ENCODE data around the gene RHOT2. TPM values are rescaled to one million over a fixed set of nuclear protein-coding genes. Genes with fewer than 3 reads are reported as not detected.

RHOT2 gene
- total RNA-seq, 1 experiment from 2014 or later = 42.7 TPM

DNA sequence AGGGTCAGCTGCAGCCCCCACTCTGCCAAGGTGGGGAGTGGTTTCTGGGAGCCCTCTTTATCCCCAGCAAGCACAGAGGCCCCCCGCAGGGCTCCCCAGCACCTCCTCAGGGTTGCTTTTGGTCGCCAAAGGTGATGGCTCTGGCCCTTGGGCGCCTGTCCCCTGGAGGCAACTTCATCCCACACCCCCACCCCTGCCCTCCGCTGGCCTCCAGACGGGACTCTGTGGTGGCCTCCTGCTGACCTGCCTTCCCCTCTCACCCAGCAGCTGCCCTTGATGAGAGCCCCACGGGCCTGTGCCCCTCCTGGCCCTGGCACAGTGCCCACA is 7.8 kb upstream of the RHOT2 start:
- in situ Hi-C loops (cut with HindIII; ENCODE audit: low pct_unique_long_range_greater_than_20kb, low sequenced_read_pairs) = no loop called here
- no peak for DNase-seq (ENCODE audit: low read depth, low spot score)

GRCh38 chr16:660459-661183 is 7.3 kb upstream of the RHOT2 start:
- DNase-seq (ENCODE audit: low read depth, low spot score) = peak; percentile 90
- in situ Hi-C loops (cut with HindIII; ENCODE audit: low pct_unique_long_range_greater_than_20kb, low sequenced_read_pairs) = no loop called here

DNA sequence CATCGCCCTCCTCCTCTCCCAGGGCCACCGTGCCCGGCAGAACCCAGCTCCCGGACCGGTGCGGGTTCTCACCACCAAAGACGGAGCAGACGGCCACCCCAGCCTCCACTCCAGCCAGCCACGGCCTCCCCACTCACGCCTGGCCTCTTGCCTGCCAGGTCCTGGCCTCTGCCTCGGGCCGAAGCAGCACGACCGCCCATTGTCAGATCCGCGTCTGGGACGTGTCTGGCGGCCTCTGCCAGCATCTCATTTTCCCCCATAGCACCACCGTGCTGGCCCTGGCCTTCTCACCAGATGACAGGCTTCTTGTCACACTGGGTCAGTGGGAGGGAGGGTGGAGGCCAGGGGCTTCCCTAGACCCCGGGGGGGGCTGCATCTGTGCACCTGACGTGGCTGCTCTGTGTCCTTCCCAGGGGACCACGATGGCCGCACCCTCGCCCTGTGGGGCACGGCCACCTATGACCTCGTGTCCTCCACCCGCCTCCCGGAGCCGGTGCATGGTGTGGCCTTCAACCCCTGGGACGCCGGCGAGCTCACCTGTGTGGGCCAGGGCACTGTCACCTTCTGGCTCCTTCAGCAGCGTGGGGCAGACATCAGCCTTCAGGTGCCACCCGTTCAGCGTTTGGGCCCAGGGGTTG is 6.6 kb upstream of the RHOT2 start:
- no peak for DNase-seq (ENCODE audit: low read depth, low spot score)
- in situ Hi-C loops (cut with HindIII; ENCODE audit: low pct_unique_long_range_greater_than_20kb, low sequenced_read_pairs) = no loop called here

GRCh38 chr16:662095-662494 is 5.8 kb upstream of the RHOT2 start:
- in situ Hi-C loops (cut with HindIII; ENCODE audit: low pct_unique_long_range_greater_than_20kb, low sequenced_read_pairs) = no loop called here
- DNase-seq (ENCODE audit: low read depth, low spot score) = no peak

- DNase-seq (ENCODE audit: low read depth, low spot score) = no peak
- in situ Hi-C loops (cut with HindIII; ENCODE audit: low pct_unique_long_range_greater_than_20kb, low sequenced_read_pairs) = no loop called here
Observed at GRCh38 chr16:662597-662996, 5.3 kb upstream of the RHOT2 start.

DNA sequence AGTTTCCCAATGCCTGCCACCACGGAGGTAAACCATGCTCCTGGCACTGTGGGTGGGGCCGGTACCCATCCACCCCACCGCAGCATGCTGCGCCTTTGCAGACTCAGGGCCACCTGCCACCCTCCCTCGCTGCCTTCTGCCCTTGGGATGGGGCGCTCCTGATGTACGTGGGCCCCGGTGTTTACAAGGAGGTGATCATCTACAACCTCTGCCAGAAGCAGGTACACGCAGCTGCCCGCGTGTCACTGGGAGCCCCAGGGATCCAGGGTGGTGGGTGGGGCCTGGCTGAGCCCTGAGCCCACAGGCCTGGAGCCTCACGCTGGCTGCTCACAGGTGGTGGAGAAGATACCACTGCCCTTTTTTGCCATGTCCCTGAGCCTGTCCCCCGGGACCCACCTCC is 1.4 kb upstream of the RHOT2 start:
- in situ Hi-C loops (cut with HindIII; ENCODE audit: low pct_unique_long_range_greater_than_20kb, low sequenced_read_pairs) = no loop called here
- DNase-seq (ENCODE audit: low read depth, low spot score) = no peak

GRCh38 chr16:667113-667779 is 686 bp upstream of the RHOT2 start:
- in situ Hi-C loops (cut with HindIII; ENCODE audit: low pct_unique_long_range_greater_than_20kb, low sequenced_read_pairs) = no loop called here

GRCh38 chr16:668519-669171 is 713 bp downstream of the RHOT2 start:
- DNase-seq (ENCODE audit: low read depth, low spot score) = no peak
- in situ Hi-C loops (cut with HindIII; ENCODE audit: low pct_unique_long_range_greater_than_20kb, low sequenced_read_pairs) = no loop called here

More at GRCh38 chr16:667113-667779, 686 bp upstream of the RHOT2 start:
- DNase-seq (ENCODE audit: low read depth, low spot score) = no peak

DNA sequence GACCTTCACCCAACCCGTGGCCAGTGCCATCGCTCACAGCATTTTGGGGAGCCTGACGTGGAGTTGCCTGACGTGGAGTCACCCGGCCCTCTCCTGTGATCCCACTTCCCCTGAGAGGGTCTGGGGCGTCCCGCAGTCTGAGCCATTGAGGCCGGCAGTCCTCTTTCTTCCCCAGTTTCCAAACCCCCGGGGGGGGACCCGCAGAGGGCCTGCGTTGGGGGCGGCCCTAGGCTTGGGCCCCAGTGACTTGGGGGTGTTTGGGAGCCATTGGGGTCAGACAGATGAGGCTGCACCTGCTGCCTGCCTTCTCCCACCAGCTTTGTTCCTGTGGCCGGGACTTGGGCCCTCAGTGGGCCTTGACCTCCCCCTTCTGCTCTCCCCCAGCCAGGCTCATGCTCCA is 1.7 kb downstream of the RHOT2 start:
- DNase-seq (ENCODE audit: low read depth, low spot score) = no peak
- in situ Hi-C loops (cut with HindIII; ENCODE audit: low pct_unique_long_range_greater_than_20kb, low sequenced_read_pairs) = no loop called here

DNA sequence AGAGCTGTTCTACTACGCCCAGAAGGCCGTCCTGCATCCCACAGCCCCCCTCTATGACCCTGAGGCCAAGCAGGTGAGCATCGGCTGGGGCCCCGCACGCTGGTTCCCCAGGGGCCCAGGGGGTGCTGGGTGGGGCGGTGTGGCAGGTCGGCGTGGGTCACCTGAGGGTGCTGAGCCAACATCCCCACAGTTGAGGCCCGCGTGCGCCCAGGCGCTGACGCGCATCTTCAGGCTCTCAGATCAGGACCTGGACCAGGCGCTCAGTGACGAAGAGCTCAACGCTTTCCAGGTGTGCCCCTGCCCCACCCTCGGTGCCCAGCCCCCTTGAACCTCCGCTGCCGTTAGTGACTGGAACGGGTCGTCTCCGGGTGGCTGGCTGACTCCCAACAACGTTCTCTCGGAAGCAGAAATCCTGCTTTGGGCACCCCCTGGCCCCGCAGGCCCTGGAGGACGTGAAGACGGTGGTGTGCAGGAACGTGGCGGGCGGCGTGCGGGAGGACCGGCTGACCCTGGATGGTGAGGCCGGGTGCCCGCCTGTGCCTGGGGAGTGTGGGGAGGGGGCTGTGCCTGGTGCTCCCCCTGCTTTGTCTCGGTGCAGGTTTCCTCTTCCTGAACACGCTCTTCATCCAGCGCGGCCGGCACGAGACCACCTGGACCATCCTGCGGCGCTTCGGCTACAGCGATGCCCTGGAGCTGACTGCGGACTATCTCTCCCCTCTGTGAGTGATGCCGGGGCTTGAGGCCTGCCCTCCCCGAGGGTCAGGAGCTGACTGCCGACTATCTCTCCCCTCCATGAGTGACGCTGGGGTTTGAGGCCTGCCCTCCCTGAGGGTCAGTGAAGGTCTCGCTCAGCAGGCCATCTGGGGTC is 2.8 kb downstream of the RHOT2 start:
- no peak for DNase-seq (ENCODE audit: low read depth, low spot score)
- in situ Hi-C loops (cut with HindIII; ENCODE audit: low pct_unique_long_range_greater_than_20kb, low sequenced_read_pairs) = no loop called here

DNA sequence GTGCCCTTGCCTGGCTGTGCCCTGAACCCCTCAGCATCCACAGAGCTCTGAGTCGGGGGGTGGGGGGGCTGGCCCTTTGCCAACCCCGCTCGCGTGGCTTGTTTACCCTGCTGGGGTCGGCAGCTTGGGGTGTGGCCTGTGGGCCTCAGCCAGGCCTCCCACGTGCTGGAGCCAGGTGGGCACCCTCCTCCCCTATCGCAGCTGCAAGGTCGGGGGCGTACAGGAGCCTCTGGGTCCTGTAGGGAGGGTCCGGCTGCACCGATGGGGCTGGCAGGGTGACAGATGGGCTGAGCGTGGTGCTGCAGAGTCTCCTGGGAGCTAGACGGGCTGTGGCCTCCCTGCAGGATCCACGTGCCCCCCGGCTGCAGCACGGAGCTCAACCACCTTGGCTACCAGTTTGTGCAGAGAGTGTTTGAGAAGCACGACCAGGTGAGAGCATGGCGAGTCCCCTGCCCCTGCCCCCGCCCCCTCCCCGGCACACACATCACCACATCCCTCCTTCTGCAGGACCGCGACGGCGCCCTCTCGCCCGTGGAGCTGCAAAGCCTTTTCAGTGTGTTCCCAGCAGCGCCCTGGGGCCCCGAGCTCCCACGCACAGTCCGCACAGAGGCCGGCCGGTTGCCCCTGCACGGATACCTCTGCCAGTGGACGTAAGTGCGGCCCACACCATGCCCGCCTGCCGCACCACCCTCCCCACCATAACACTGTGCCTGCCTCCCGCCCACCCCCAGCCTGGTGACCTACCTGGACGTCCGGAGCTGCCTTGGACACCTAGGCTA is 3.6 kb downstream of the RHOT2 start:
- in situ Hi-C loops (cut with HindIII; ENCODE audit: low pct_unique_long_range_greater_than_20kb, low sequenced_read_pairs) = no loop called here
- no peak for DNase-seq (ENCODE audit: low read depth, low spot score)

GRCh38 chr16:672371-672770 is 4.4 kb downstream of the RHOT2 start:
- in situ Hi-C loops (cut with HindIII; ENCODE audit: low pct_unique_long_range_greater_than_20kb, low sequenced_read_pairs) = no loop called here
- no peak for DNase-seq (ENCODE audit: low read depth, low spot score)

GRCh38 chr16:672851-673250 is 4.9 kb downstream of the RHOT2 start:
- in situ Hi-C loops (cut with HindIII; ENCODE audit: low pct_unique_long_range_greater_than_20kb, low sequenced_read_pairs) = no loop called here
- DNase-seq (ENCODE audit: low read depth, low spot score) = no peak

DNA sequence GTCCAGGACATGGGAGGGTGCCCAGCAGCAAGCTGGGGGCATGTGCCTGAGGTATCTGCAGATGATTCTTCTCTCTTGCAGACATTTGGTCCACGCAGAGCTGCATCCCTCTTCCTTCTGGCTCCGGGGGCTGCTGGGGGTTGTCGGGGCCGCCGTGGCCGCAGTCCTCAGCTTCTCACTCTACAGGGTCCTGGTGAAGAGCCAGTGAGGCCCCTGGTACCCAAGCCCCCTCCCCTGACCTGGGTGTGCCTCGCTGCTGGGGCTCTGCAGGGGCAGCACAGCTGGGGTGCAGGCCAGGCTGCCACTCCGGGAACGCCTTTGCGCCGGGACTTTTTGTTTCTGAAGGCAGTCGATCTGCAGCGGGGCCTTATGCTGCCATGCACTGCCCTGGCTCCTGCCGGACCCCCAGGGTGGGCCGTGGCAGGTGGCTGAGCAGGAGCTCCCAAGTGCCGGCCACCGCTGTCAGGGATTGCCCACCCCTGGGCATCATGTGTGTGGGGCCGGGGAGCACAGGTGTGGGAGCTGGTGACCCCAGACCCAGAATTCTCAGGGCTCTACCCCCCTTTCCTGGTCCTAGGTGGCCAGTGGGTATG is 5.6 kb downstream of the RHOT2 start:
- in situ Hi-C loops (cut with HindIII; ENCODE audit: low pct_unique_long_range_greater_than_20kb, low sequenced_read_pairs) = no loop called here
- no peak for DNase-seq (ENCODE audit: low read depth, low spot score)

DNA sequence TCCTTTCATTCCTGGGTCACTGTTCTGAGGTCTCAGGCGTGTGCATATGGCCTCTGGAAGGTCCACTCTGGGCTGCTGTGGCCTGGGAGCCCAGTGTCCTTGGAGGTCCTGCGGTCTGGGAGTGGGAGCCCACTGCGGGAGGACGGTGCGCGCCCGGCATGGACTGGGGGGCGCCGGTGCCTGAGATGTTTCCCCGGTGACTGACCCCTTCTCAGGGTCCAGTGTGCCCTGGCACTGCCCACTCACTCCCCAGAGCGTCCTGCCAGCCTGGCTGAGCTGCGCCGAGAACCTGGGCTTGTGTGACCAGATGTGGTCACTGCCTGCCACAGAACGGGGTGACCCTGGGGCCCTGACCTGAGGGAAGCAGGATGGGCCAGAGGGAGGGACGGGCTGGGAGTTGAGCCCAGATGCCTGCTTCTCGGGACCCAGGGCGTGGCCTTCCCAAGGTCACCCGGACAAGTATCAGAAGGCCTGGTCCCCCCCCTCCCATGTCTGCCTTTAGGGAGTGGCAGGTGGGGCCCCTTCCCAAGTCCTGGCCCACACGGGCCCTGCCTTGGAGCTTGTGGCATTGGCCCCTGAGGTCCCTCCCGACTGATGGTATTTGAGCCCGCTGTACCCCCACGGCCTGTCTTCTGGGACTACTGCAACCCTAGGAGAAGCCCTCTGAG is 6.4 kb downstream of the RHOT2 start:
- in situ Hi-C loops (cut with HindIII; ENCODE audit: low pct_unique_long_range_greater_than_20kb, low sequenced_read_pairs) = no loop called here
- DNase-seq (ENCODE audit: low read depth, low spot score) = no peak
